Fibroblast of mammary gland (primary cell): ENCODE data around the gene C19orf38.
"Not testable (repeated sequence)": the region's sequence is repeated elsewhere in the genome, so short reads cannot be mapped to it uniquely, and the experiment has no call there.

ENCODE experiments used
- DNase-seq: peaks from one replicate; pipeline ENCODE4 v3.0.0-alpha.2; 2010; ENCODE audit warnings: low read depth
- H3K4me3 ChIP-seq: 2 replicates; pipeline ENCODE4 v1.5.1; 2011; ENCODE audit warnings: low read depth, mild to moderate bottlenecking, low read length, moderate library complexity; ENCODE audit not compliant: control insufficient read depth
- TF ChIP-seq, protein P1 (sequence below): conservative IDR thresholded peaks from 2 replicates; pipeline ENCODE4 v1.5.1; 2011; ENCODE audit warnings: low read depth, low read length, inconsistent platforms; ENCODE audit not compliant: control insufficient read depth, insufficient read depth

C19orf38 gene

DNA sequence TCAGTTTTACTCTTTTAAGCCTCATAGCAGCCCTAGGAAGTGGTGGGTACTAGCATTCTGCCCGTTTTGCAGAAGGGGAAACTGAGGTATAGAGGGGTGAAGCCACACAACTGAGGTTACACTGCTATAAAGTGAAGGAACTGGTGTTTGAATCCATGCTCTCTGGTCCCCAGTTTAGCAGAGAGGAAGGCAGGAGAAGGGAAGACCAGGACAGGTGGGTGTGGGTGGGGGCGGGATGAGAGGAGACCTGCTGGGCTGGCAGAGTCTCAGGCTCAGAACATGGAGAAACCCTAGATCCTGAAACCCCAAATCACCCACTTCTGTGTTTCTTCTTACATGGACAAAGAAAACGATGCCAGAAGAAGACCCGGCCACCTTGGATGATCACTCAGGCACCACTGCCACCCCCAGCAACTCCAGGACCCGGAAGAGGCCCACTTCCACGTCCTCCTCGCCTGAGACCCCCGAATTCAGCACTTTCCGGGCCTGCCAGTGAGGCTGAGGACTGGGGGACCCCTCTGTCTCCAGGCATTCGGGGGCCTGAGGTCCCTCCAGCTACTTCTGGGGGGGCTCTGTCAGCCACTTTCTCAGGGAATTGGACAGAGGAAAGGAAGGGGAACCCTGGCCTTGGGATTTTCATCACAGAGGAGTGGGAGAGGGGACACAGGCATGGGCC, 20.8 kb downstream of the C19orf38 start:
- no peak for DNase-seq
- TF ChIP-seq, protein P1, sequence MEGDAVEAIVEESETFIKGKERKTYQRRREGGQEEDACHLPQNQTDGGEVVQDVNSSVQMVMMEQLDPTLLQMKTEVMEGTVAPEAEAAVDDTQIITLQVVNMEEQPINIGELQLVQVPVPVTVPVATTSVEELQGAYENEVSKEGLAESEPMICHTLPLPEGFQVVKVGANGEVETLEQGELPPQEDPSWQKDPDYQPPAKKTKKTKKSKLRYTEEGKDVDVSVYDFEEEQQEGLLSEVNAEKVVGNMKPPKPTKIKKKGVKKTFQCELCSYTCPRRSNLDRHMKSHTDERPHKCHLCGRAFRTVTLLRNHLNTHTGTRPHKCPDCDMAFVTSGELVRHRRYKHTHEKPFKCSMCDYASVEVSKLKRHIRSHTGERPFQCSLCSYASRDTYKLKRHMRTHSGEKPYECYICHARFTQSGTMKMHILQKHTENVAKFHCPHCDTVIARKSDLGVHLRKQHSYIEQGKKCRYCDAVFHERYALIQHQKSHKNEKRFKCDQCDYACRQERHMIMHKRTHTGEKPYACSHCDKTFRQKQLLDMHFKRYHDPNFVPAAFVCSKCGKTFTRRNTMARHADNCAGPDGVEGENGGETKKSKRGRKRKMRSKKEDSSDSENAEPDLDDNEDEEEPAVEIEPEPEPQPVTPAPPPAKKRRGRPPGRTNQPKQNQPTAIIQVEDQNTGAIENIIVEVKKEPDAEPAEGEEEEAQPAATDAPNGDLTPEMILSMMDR: no peak
- H3K4me3 ChIP-seq: no peak overlapping the region

DNA sequence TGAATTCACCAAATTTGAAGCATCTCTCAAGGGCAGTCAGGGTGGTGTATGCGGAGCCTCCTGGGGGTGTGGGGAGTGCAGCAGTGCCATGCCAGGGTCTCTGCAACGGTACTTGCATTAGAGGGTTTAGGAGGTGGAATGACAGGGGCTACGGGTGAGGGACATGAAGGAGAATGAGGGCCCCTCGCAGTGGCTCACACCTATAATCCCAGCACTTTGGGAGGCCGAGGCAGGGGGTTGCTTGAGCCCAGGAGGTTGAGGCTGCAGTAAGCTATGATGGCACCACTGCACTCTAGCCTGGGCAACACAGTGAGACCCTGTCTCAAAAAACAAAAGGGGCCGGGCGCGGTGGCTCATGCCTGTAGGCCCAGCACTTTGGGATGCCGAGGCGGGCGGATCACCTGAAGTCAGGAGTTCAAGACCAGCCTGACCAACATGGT, 21.7 kb downstream of the C19orf38 start:
- not testable (repeated sequence) for DNase-seq, H3K4me3 ChIP-seq

DNA sequence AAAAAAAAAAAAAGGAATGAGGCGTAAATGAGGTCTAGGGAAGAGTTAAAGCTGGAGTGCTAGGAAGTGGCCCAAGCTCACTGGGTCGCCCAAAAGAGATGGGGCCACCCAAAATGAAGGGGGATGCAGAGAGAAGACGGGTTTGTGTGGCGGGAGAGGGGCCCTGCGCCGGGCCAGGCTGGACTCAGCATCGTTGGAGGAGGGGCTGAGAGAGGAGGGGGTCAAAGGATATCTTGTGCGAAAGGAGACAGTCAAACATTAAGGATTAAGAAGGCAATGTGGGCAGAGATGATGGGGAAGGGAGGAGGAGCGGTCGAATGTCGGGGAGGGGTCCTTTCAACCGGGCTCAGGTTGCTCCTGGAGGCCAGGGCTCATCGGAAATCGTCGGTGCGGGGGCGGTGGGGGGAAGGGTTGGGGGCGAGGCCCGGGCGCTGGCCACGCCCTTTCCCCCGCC, 22.3 kb downstream of the C19orf38 start:
- DNase-seq: no peak
- H3K4me3 ChIP-seq: peak overlapping the region; percentile 56
- TF ChIP-seq, protein P1: no peak

DNA sequence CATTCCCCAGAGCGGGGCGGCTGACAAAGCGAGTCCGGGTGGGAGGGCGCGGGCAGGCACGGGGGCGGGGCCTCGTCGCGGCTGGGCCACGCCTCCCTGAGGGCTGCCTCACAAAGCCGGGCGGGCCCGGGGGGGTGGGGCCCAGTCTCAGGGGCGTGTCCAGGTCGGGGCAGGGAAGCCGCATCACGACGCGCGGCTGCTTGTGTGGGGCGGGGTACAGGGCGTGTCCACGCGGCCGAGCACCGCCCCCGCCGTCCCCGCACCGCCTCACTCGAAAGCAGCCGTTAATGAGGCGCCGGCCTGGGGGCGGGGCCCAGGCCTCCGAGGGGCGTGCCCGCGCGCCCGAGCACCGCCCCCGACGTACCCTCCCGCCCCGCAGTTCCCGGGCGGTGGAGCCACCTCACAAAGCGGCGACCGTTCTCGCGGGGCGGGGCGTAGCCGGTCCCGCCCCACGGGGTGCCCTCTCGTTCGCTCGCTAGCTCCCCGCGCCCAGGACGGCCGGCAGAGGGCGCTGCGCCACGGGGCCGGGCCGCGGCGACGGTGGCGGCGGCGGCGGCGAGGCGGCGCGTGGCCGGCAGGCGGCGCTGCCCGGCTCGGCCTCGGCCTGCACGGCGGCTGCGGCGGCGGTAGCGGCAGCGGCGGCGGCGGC, 22.9 kb downstream of the C19orf38 start, which contains the start of gene CARM1:
Gene CARM1 (plus strand): TSS at position 599 of the 649 bp plus-strand sequence. CDS start 150 bp downstream, outside the sequence.
- peak; percentile 96 for DNase-seq
- H3K4me3 ChIP-seq: peak within 1 kb of the TSS; percentile 89
- TF ChIP-seq, protein P1: no peak

DNA sequence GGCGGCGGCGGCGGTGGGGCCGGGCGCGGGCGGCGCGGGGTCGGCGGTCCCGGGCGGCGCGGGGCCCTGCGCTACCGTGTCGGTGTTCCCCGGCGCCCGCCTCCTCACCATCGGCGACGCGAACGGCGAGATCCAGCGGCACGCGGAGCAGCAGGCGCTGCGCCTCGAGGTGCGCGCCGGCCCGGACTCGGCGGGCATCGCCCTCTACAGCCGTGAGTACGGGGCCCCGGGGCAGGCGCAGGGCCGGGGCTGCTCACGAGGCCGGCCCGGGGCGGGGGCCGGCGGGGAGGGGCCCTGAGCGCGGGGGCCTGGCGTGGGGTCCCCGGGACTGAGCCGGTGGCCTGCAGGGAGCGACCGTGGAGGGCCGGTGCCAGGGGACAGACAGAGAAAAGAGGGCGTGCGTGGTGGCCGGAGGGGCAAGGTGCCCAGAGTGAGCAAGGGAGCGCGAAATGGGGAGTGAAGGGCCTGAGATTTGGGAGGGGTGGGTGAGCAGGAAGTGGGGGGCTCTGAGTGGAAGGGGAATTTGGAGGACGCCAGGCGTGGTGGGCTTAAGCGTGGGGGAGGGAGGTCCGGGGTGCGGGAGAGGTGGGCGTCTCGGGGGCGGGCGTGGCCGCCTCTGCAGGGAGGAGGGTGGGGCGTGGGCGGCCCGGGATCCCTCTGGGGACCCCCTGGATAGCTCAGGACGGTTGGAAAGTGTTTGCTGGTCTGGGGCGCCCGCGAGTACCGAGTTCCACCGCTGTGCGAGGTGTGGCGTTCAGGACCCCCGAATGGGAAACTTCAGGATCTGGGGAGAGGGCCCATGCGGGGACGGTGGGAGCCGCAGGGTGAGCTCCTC, 23.7 kb downstream of the C19orf38 start:
- no peak for DNase-seq
- TF ChIP-seq, protein P1: peak; percentile 1
- peak overlapping the region; percentile 89 for H3K4me3 ChIP-seq

DNA sequence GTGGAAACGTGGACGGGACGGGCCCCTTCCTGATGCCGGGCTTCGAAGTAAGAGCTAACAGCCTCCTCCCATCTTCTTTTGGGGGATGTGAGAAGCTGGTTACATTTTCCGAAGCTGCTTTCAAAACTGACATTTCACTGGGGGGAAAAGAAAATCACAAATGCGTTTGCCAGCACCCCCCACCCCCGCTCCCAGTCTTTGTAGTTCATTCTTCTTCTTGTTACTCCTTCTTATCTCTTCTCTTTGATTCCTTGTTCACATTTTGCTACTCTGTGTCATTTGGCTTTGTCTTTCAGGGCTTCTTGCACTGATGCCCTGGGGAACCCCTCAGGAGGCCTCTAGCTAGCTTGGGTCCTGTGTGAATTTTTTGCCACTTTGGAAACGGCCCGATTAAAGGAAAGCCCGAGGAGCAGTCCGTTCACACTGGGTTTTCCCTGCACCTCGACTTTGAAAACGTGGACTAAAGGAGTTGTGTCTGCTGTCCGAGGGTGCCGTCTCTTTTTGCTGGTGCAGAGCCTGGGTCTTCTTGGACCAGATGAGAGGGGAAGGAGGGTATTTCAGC, 24.4 kb downstream of the C19orf38 start:
- DNase-seq: no peak
- peak overlapping the region; percentile 89 for H3K4me3 ChIP-seq
- TF ChIP-seq, protein P1: no peak
